Right lobe of liver (tissue), 6 donors: Measurements from ENCODE around the gene NUMA1. TPM values are rescaled to one million over a fixed set of nuclear protein-coding genes. Genes with fewer than 3 reads are reported as not detected.

Experiments used
- ATAC-seq, 4 donors: fragments of 200-7000 bp; cut with Tn5 transposase; one replicate each; pipeline ENCODE4 v1.9.1; 2020; ENCODE audit warnings: mild to moderate bottlenecking in 4 of 4, moderate library complexity in 4 of 4
- DNase-seq, 3 donors: peaks; one replicate each; pipeline ENCODE4 v3.0.0-alpha.2; 2020
- H3K27ac ChIP-seq, 3 donors: fragments of 200-600 bp; one replicate each; pipeline ENCODE4 v1.8.0; 2022
- H3K27me3 ChIP-seq, 2 donors: fragments of 200-600 bp; one replicate each; pipeline ENCODE4 v1.8.0; 2022
- H3K36me3 ChIP-seq, 4 donors: fragments of 200-600 bp; sonication (generic) in 1 of 4; one replicate each; pipeline versions ENCODE4 v1.5.1 to v1.8.0; 2017 to 2022; ENCODE audit warnings: control low read depth in 1 of 4
- H3K4me1 ChIP-seq, 4 donors: fragments of 200-600 bp; sonication (generic) in 1 of 4; one replicate each; pipeline versions ENCODE4 v1.5.1 to v1.8.0; 2017 to 2022; ENCODE audit warnings: control low read depth in 1 of 4
- H3K4me3 ChIP-seq, 3 donors: fragments of 200-600 bp; one replicate each; pipeline ENCODE4 v1.8.0; 2022
- H3K9me3 ChIP-seq, 4 donors: fragments of 200-600 bp; sonication (generic) in 1 of 4; one replicate each; pipeline versions ENCODE4 v1.5.1 to v1.8.0; 2017 to 2022; ENCODE audit warnings: control low read depth in 1 of 4
- CTCF ChIP-seq, 4 donors: fragments of 200-600 bp in 3 of 4; fragments of 450-650 bp in 1 of 4; IDR thresholded peaks; one replicate each; pipeline versions ENCODE4 v1.5.1 to v1.8.0; 2016 to 2022; ENCODE audit warnings: antibody characterized with exemption in 4 of 4, mild to moderate bottlenecking in 2 of 4
- POLR2A ChIP-seq: fragments of 450-650 bp; IDR thresholded peaks from one replicate; pipeline ENCODE4 v1.6.1; 2017; ENCODE audit warnings: antibody characterized with exemption, mild to moderate bottlenecking
- WGBS: methylation state at CpG from one replicate; pipeline ENCODE4 v1.1.6; 2018; ENCODE audit warnings: low coverage, low lambda C conversion rate; ENCODE audit not compliant: insufficient coverage; ENCODE audit errors: missing lambda C conversion rate; 5-methylcytosine and 5-hydroxymethylcytosine counted together
- intact Hi-C, 2 donors: fragments of 100-400 bp; cut with DNase I; formaldehyde crosslinking; loops; one replicate each; pipeline versions ENCODE4 v1.11.2 to v1.14.1; 2022
- total RNA-seq, 6 experiments: library from RNA; depleted of rRNA in 2 of 6; stranded (reverse); fragments of >200 nt in 2 of 6; fragmentation: NEBNext Ultra II Directional in 3 of 6; extraction: Animal tissue kit (Norgen Biotek cat#: 25700) in 3 of 6; gene quantifications; one replicate each; pipeline versions ENCODE4 v1.1.0 to v1.2.4, GENCODE V29; 2016 to 2023
- donor health status: DM: no; HTN: yes; CAD: no.
- donor health status: DM: no; HTN: no; CAD: no.
- donor health status: DM: no; HTN: no; CAD: no.
- donor health status: DM: no; HTN: yes; CAD: no.
- donor health status: DM: no; HTN: yes; CAD: no.

NUMA1 gene
- total RNA-seq, 6 experiments from 2014 or later, result 47.3 to 62.5 (median 54.5) TPM

GRCh38 chr11:72030472-72031045 lies 49.8 kb downstream of the NUMA1 start:
- Histone ChIP-seq H3K4me1 (peaks cover 0 to 19% (median 8%) of the 10 kb centered on the region in 4 donors), H3K27ac (no peak overlapping the region), H3K4me3 (no peak overlapping the region), H3K36me3 (peaks cover 0 to 61% (median 15%) of the 10 kb centered on the region in 4 donors), H3K9me3 (no peaks in the 10 kb centered on the region), H3K27me3 (no peaks in the 10 kb centered on the region)
- no peak for TF ChIP-seq POLR2A
- no peak for TF ChIP-seq CTCF (IDR thresholded peaks at IDR 0.05)
- intact Hi-C loops, result no loop called here
- ATAC-seq (peak; percentile 66 to 77 (median 74)), DNase-seq (no peak)
- WGBS, result 23% methylated on average over 1 of the region's 1 CpG

GRCh38 chr11:72026090-72026489 lies 54.3 kb downstream of the NUMA1 start:
- H3K4me1 ChIP-seq, result peaks cover 0 to 16% (median 4%) of the 10 kb centered on the region in 4 donors
- peaks cover 8 to 71% (median 29%) of the 10 kb centered on the region in 4 donors for H3K36me3 ChIP-seq
- H3K4me3 ChIP-seq, result no peak overlapping the region
- intact Hi-C loops, result loop anchor here in 1 of 2 donors (5.0 kb wide), 1 partner anchor 71 kb away; no protein-coding TSS in a partner anchor
- no peak overlapping the region for H3K27ac ChIP-seq
- ATAC-seq (no peak), DNase-seq (no peak)
- 50% methylated on average over 1 of the region's 1 CpG for WGBS
- TF ChIP-seq CTCF (IDR thresholded peaks at IDR 0.05) (no peak), POLR2A (no peak)
- no peaks in the 10 kb centered on the region for H3K27me3 ChIP-seq
- no peaks in the 10 kb centered on the region for H3K9me3 ChIP-seq

GRCh38 chr11:72024069-72024754 lies 56.1 kb downstream of the NUMA1 start:
- H3K4me3 ChIP-seq, result no peak overlapping the region
- H3K36me3 ChIP-seq, result peaks cover 9 to 83% (median 44%) of the 10 kb centered on the region in 4 donors
- peak in 3 of 4 donors; percentile 15 to 51 (median 16) for ATAC-seq
- TF ChIP-seq POLR2A (no peak), CTCF (IDR thresholded peaks at IDR 0.05) (no peak)
- H3K9me3 ChIP-seq, result no peaks in the 10 kb centered on the region
- no peaks in the 10 kb centered on the region for H3K27me3 ChIP-seq
- no peak overlapping the region for H3K27ac ChIP-seq
- intact Hi-C loops, result loop anchor here in 1 of 2 donors (5.0 kb wide), 1 partner anchor 73 kb away; no protein-coding TSS in a partner anchor
- DNase-seq, result no peak
- H3K4me1 ChIP-seq, result peaks cover 0 to 8% (median 0%) of the 10 kb centered on the region in 4 donors
- WGBS, result 40% methylated on average over 5 of the region's 5 CpGs

GRCh38 chr11:72023335-72023734 lies 57.0 kb downstream of the NUMA1 start:
- Histone ChIP-seq H3K4me1 (peaks cover 0 to 8% (median 0%) of the 10 kb centered on the region in 4 donors), H3K4me3 (no peak overlapping the region), H3K27ac (no peak overlapping the region), H3K36me3 (peaks cover 15 to 83% (median 47%) of the 10 kb centered on the region in 4 donors), H3K27me3 (no peaks in the 10 kb centered on the region), H3K9me3 (no peaks in the 10 kb centered on the region)
- TF ChIP-seq CTCF (IDR thresholded peaks at IDR 0.05), result no peak
- TF ChIP-seq POLR2A, result no peak
- ATAC-seq (no peak), DNase-seq (no peak)
- intact Hi-C loops, result loop anchor here in 1 of 2 donors (5.0 kb wide), 1 partner anchor 74 kb away; no protein-coding TSS in a partner anchor
- WGBS, result 84% methylated on average over 4 of the region's 4 CpGs
